HG02763 (cell line): ENCODE data around the gene PIKFYVE.
A peak's percentile ranks its signal among the peaks of the same experiment; 100 is the strongest.
"Not testable (repeated sequence)": the region's sequence is repeated elsewhere in the genome, so short reads cannot be mapped to it uniquely, and the experiment has no call there.

ENCODE experiments used
- ATAC-seq: cut with Tn5 transposase; IDR thresholded peaks from one replicate; pipeline ENCODE4 v1.9.1; 2021; ENCODE audit warnings: mild to moderate bottlenecking, moderate library complexity; ENCODE audit not compliant: unreplicated experiment

Gene PIKFYVE

DNA sequence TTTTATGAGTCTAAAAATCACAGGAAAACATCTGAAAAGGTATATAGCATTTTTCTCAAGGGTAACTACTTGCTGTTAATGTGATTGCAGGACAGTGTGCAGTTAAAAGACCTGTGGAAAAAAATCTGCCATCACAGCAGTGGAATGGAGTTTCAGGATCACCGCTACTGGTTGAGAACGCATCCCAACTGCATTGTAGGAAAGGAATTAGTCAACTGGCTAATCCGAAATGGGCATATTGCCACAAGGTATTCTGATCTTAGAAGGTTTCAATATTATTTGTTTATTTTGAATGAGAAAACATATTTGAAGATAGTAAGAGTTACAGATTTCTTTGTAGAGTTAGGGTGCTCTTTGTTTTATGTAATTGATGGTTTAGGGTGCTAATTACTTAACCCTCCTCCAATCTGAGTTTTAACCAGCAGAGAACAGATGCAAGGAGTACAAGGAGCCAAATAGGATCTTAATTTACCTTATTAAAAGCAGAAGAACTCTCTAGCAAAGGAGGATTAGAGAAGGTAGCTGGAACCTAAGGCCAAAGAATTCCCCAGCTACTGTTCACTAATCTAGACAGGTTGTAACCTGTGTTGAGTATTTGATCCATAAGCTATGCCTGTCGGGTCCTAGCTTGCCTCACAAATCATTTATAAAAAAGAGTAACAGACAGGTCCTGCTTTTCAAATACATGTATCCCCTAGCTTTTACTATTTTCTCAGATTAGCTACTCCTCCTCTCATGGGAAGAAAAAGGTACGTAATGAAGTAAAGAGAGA is 35.0 kb downstream of the PIKFYVE start:
- no peak for ATAC-seq

- no peak for ATAC-seq
Observed at GRCh38 chr2:208304157-208304556, 38.1 kb downstream of the PIKFYVE start.

DNA sequence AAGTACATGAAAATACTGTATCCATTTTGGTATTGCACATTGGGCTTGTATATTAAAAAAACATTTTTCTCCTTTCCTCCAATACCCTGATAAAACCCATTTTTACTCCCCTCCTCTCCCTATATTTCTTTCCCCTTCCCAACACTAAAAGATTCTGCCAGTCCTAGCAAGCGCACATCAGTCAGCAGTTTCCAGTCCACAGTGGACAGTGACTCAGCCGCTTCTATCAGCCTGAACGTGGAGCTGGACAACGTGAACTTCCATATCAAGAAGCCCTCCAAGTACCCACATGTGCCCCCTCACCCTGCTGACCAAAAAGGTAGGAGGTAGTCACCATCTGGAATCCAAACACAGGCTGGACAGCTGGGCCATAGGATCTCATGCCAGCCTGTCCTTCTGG is 38.6 kb downstream of the PIKFYVE start:
- ATAC-seq = no peak

- ATAC-seq = no peak
Observed at GRCh38 chr2:208306291-208306690, 40.2 kb downstream of the PIKFYVE start.

- peak; percentile 59 for ATAC-seq
Observed at GRCh38 chr2:208311321-208311720, 45.3 kb downstream of the PIKFYVE start.

GRCh38 chr2:208311954-208312353 is 45.9 kb downstream of the PIKFYVE start:
- peak; percentile 51 for ATAC-seq

DNA sequence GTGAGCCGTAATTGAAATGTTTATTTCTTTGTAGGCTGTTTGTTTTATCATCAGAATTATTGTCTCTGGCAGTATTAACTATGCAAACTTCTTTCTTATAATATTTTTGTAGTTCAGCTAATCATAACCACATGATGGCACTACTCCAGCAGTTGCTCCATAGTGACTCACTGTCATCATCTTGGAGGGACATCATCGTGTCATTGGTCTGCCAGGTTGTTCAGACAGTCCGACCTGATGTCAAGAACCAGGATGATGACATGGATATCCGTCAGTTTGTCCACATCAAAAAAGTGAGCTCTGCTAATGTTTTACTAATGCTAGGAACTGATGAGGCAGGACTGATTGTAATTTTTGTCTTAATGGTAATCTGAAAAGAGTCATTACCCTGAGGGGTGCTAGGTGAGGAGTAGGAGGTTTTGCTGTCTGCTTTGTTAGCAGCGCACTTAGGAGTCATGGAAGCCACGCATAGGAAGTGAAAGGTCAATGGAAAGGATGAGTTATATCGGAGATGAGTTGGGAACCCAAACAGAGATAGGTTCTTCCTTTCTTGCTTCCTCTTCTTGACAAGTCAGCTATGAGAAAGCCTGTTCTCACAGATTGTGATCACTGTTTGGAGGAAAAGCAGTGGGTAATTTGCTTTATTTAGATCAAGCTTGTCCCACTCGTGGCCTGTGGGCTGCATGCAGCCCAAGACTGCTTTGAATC is 49.2 kb downstream of the PIKFYVE start:
- peak; percentile 64 for ATAC-seq

GRCh38 chr2:208318127-208318526 is 52.1 kb downstream of the PIKFYVE start:
- ATAC-seq = no peak

- peak; percentile 36 for ATAC-seq
Observed at GRCh38 chr2:208319391-208319790, 53.3 kb downstream of the PIKFYVE start.

GRCh38 chr2:208320686-208321085 is 54.6 kb downstream of the PIKFYVE start:
- ATAC-seq = peak; percentile 83

DNA sequence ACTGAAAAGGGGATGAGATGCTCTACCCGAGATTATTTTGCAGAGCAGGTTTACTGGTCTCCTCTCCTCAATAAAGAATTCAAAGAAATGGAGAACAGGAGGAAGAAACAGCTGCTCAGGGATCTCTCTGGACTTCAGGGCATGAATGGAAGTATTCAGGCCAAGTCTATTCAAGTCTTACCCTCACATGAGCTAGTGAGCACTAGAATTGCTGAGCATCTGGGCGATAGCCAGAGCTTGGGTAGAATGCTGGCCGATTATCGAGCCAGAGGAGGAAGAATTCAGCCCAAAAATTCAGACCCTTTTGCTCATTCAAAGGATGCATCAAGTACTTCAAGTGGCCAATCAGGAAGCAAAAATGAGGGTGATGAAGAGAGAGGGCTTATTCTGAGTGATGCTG is 60.0 kb downstream of the PIKFYVE start:
- ATAC-seq = no peak

GRCh38 chr2:208329485-208329884 is 63.4 kb downstream of the PIKFYVE start:
- no peak for ATAC-seq

DNA sequence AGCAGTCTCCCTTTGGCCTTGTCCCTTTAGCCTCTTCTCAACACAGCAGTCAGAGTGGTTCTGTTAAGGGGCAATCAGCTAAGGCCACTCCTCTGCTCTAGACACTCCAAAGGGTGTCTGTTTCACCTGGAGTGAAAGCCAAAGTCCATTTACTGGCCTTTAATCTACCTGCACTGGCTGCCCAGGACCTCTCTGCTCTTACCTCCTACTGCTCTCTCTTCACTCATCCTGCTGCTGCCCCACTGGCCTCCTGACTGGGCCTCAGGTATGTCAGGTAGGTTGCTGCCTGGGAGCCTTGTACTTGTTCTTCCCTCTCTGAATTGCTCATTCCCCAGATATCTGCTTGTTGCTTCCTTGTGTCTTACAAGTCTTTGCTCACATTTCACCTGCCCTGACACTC is 68.2 kb downstream of the PIKFYVE start:
- ATAC-seq = no peak

GRCh38 chr2:208346756-208347155 is 80.7 kb downstream of the PIKFYVE start:
- ATAC-seq = no peak

DNA sequence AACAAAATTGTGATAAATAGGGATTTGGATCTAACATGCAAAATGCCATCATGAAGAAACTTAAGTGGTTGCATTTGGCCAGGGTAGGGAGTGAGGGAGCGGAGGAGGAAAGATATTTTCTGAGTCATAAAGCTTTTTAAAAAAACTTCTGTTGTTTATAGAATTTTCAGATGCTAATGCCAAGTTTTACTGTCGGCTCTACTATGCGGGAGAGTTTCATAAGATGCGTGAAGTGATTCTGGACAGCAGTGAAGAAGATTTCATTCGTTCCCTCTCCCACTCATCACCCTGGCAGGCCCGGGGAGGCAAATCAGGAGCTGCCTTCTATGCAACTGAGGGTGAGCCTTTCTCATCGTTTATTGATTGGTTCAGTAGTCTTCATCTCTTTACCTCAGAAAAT is 84.6 kb downstream of the PIKFYVE start:
- no peak for ATAC-seq

GRCh38 chr2:208352644-208353567 is 86.9 kb downstream of the PIKFYVE start:
- ATAC-seq = no peak

DNA sequence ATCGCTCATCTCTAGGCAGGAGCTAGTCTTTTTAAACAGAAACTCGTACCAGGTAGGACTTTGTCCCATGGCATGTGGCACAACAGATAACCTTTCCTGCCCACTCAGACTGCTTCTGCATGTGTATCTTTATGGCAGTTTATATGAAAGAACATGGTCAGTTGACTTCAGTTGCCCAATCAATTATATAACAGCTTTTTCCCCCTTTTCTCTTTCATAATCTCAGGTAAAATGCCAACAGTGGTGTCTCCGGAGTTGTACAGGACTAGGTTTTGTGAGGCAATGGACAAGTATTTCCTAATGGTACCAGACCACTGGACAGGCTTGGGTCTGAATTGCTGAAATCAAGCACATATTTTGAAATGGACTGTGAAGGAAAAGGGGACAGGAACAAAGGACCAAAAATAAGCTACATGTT is 88.9 kb downstream of the PIKFYVE start:
- ATAC-seq = no peak

- not testable (repeated sequence) for ATAC-seq
Observed at GRCh38 chr2:208356420-208356819, 90.4 kb downstream of the PIKFYVE start.

DNA sequence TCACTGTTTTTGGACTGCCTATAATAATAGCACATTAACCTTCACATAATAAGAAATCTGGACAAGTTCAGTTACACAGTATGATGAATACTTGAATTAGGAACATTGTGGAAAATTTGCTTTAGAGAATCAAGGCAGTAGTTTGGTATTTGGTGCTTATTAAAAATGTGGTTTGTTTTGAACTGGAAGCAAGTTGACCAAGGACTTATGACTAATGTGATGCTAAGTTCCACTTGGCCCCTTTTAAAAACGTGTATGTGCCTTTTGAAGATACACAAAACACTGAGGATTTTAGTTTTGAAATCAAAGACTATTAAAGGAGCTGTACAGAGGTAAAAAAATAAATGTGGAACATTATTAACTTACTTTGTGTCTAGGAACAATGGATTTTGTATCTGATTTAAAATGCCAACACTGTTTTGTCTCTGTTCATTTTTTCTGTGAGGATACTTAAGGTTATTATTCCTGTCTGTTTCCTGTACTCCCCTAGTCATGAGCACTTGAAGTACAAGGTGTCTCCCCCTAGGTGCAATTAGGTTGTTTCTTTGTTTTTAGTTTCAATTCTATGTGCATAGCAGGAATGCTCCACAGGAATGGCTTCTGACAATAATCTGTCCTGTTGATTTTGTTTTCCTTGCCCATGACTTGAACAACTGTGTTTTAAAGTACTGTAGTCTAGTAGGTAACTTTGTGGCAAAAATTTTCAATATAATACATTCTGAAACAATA is 91.0 kb downstream of the PIKFYVE start:
- ATAC-seq = no peak

- ATAC-seq = no peak
Observed at GRCh38 chr2:208358758-208359631, 92.9 kb downstream of the PIKFYVE start.
